Measurements from ENCODE around the gene FSCB. TPM values are rescaled to one million over a fixed set of nuclear protein-coding genes. Genes with fewer than 3 reads are reported as not detected.
"Not testable (repeated sequence)": the region's sequence is repeated elsewhere in the genome, so short reads cannot be mapped to it uniquely, and the experiment has no call there.

The FSCB gene
- total and polyA plus RNA-seq, 2 donors from 2014 or later = not detected

GRCh38 chr14:44528180-44528579 is 21.1 kb upstream of the FSCB start:
- no peak overlapping the region for H3K4me3 ChIP-seq (ENCODE audit: low read length in 3 of 3)
- intact Hi-C loops (cut with DNase I) = no loop called here
- H3K27ac ChIP-seq (ENCODE audit: low read depth in 2 of 2, low read length in 2 of 2) = no peak overlapping the region
- H3K9ac ChIP-seq (ENCODE audit: low read length in 3 of 3) = no peak overlapping the region
- FAIRE-seq (no peak), DNase-seq (no peak)
- no peaks in the 10 kb centered on the region for H3K27me3 ChIP-seq (ENCODE audit: control insufficient read depth, insufficient read depth, low read length)
- no peak for TF ChIP-seq CTCF (IDR thresholded peaks at IDR 0.05; ENCODE audit: borderline replicate concordance, extremely low read depth, insufficient read depth)
- H3K9me3 ChIP-seq (ENCODE audit: control insufficient read depth in 2 of 3, insufficient read depth in 1 of 3, low read length in 3 of 3) = no peaks in the 10 kb centered on the region
- no peaks in the 10 kb centered on the region for H3K36me3 ChIP-seq (ENCODE audit: control insufficient read depth in 2 of 3, insufficient read depth in 3 of 3, low read length in 3 of 3)
- no peaks in the 10 kb centered on the region for H3K4me1 ChIP-seq (ENCODE audit: control insufficient read depth in 2 of 3, insufficient read depth in 2 of 3, low read depth in 1 of 3, low read length in 3 of 3)

- H3K9me3 ChIP-seq (ENCODE audit: control insufficient read depth in 2 of 3, insufficient read depth in 1 of 3, low read length in 3 of 3) = no peaks in the 10 kb centered on the region
- no peak for FAIRE-seq
- H3K36me3 ChIP-seq (ENCODE audit: control insufficient read depth in 2 of 3, insufficient read depth in 3 of 3, low read length in 3 of 3) = no peaks in the 10 kb centered on the region
- no peaks in the 10 kb centered on the region for H3K4me1 ChIP-seq (ENCODE audit: control insufficient read depth in 2 of 3, insufficient read depth in 2 of 3, low read depth in 1 of 3, low read length in 3 of 3)
- H3K27me3 ChIP-seq (ENCODE audit: control insufficient read depth, insufficient read depth, low read length) = no peaks in the 10 kb centered on the region
- no peak for TF ChIP-seq CTCF (IDR thresholded peaks at IDR 0.05; ENCODE audit: borderline replicate concordance, extremely low read depth, insufficient read depth)
- intact Hi-C loops (cut with DNase I) = no loop called here
- no peak for DNase-seq
- H3K4me3 ChIP-seq (ENCODE audit: low read length in 3 of 3) = no peak overlapping the region
- no peak overlapping the region for H3K27ac ChIP-seq (ENCODE audit: low read depth in 2 of 2, low read length in 2 of 2)
- no peak overlapping the region for H3K9ac ChIP-seq (ENCODE audit: low read length in 3 of 3)
Measured at GRCh38 chr14:44525237-44525636, 18.2 kb upstream of the FSCB start.

GRCh38 chr14:44515668-44516067 is 8.6 kb upstream of the FSCB start:
- H3K27me3 ChIP-seq (ENCODE audit: control insufficient read depth, insufficient read depth, low read length); FAIRE-seq; H3K36me3 ChIP-seq (ENCODE audit: control insufficient read depth in 2 of 3, insufficient read depth in 3 of 3, low read length in 3 of 3); H3K4me1 ChIP-seq (ENCODE audit: control insufficient read depth in 2 of 3, insufficient read depth in 2 of 3, low read depth in 1 of 3, low read length in 3 of 3); intact Hi-C loops (cut with DNase I); H3K9ac ChIP-seq (ENCODE audit: low read length in 3 of 3); H3K4me3 ChIP-seq (ENCODE audit: low read length in 3 of 3); H3K27ac ChIP-seq (ENCODE audit: low read depth in 2 of 2, low read length in 2 of 2); H3K9me3 ChIP-seq (ENCODE audit: control insufficient read depth in 2 of 3, insufficient read depth in 1 of 3, low read length in 3 of 3): not testable (repeated sequence)
- peak in 1 of 5 donors; percentile 44 for DNase-seq

GRCh38 chr14:44508834-44509233 is 1.8 kb upstream of the FSCB start:
- DNase-seq = no peak
- Histone ChIP-seq H3K27me3 (ENCODE audit: control insufficient read depth, insufficient read depth, low read length) (no peaks in the 10 kb centered on the region), H3K9ac (ENCODE audit: low read length in 3 of 3) (no peak overlapping the region), H3K36me3 (ENCODE audit: control insufficient read depth in 2 of 3, insufficient read depth in 3 of 3, low read length in 3 of 3) (no peaks in the 10 kb centered on the region), H3K9me3 (ENCODE audit: control insufficient read depth in 2 of 3, insufficient read depth in 1 of 3, low read length in 3 of 3) (no peaks in the 10 kb centered on the region), H3K4me3 (ENCODE audit: low read length in 3 of 3) (no peak overlapping the region), H3K4me1 (ENCODE audit: control insufficient read depth in 2 of 3, insufficient read depth in 2 of 3, low read depth in 1 of 3, low read length in 3 of 3) (no peaks in the 10 kb centered on the region), H3K27ac (ENCODE audit: low read depth in 2 of 2, low read length in 2 of 2) (no peak overlapping the region)
- TF ChIP-seq CTCF (IDR thresholded peaks at IDR 0.05; ENCODE audit: borderline replicate concordance, extremely low read depth, insufficient read depth) = no peak
- no peak for FAIRE-seq
- intact Hi-C loops (cut with DNase I) = no loop called here
